Thyroid gland (tissue), 4 donors: ENCODE data around the gene RESP18. TPM values are rescaled to one million over a fixed set of nuclear protein-coding genes. Genes with fewer than 3 reads are reported as not detected.

Experiments used
- DNase-seq, 2 donors: peaks; one replicate each; pipeline ENCODE4 v3.0.0-alpha.2; 2019
- H3K27ac ChIP-seq, 3 donors: fragments of 200-600 bp; sonication (generic); 1 replicate in 2 of 3; 2 replicates in 1 of 3; pipeline ENCODE4 v1.5.1; 2016 to 2019; ENCODE audit warnings: mild to moderate bottlenecking in 1 of 3, moderate library complexity in 1 of 3
- H3K27me3 ChIP-seq: fragments of 200-600 bp; sonication (generic); one replicate; pipeline ENCODE4 v1.5.1; 2019
- H3K36me3 ChIP-seq, 2 donors: fragments of 200-600 bp; sonication (generic); one replicate each; pipeline ENCODE4 v1.5.1; 2016 to 2019
- H3K4me1 ChIP-seq, 2 donors: fragments of 200-600 bp; sonication (generic); one replicate each; pipeline ENCODE4 v1.5.1; 2017 to 2019
- H3K4me3 ChIP-seq, 3 donors: fragments of 200-600 bp; sonication (generic); replicated peaks in 1 of 3; 1 replicate in 2 of 3; 2 replicates in 1 of 3; pipeline ENCODE4 v1.5.1; 2016; ENCODE audit warnings: mild to moderate bottlenecking in 1 of 3
- H3K9me3 ChIP-seq: fragments of 200-600 bp; sonication (generic); one replicate; pipeline ENCODE4 v1.5.1; 2017
- CTCF ChIP-seq, 6 experiments: fragments of 200-600 bp in 3 of 6; fragments of 450-650 bp in 3 of 6; sonication (generic) in 3 of 6; IDR thresholded peaks; one replicate each; pipeline ENCODE4 v1.5.1; 2016 to 2019; ENCODE audit warnings: antibody characterized with exemption in 6 of 6, mild to moderate bottlenecking in 2 of 6, inconsistent platforms in 1 of 6, moderate library complexity in 1 of 6
- POLR2A ChIP-seq, 2 donors: fragments of 450-650 bp; IDR thresholded peaks; one replicate each; pipeline ENCODE4 v1.6.1; 2017; ENCODE audit warnings: antibody characterized with exemption in 2 of 2, mild to moderate bottlenecking in 2 of 2, moderate library complexity in 1 of 2
- WGBS, 2 donors: methylation state at CpG; one replicate each; pipeline ENCODE4 v1.1.5; 2017; 5-methylcytosine and 5-hydroxymethylcytosine counted together
- intact Hi-C: fragments of 100-400 bp; cut with DNase I; formaldehyde crosslinking; loops from one replicate; pipeline ENCODE4 v1.15.1; 2023
- total RNA-seq, 4 donors: library from RNA; depleted of rRNA; stranded (reverse); fragments of >200 nt; gene quantifications; one replicate each; pipeline ENCODE4 v1.2.3, GENCODE V29; 2016

RESP18 gene
- total RNA-seq, 4 donors from 2014 or later: not detected

GRCh38 chr2:219302412-219302968 is 30.1 kb downstream of the RESP18 start:
- DNase-seq: no peak
- no peaks in the 10 kb centered on the region for H3K27me3 ChIP-seq
- H3K9me3 ChIP-seq: no peaks in the 10 kb centered on the region
- no peak for TF ChIP-seq CTCF (IDR thresholded peaks at IDR 0.05)
- no peak for TF ChIP-seq POLR2A (IDR thresholded peaks at IDR 0.05)
- H3K27ac ChIP-seq: no peak overlapping the region
- no peak overlapping the region for H3K4me3 ChIP-seq
- no peaks in the 10 kb centered on the region for H3K36me3 ChIP-seq
- WGBS, 2 donors: 54 to 55% methylated on average over 10 of the region's 11 CpGs
- H3K4me1 ChIP-seq: no peaks in the 10 kb centered on the region
- intact Hi-C loops: no loop called here

GRCh38 chr2:219300022-219300421 is 32.5 kb downstream of the RESP18 start:
- intact Hi-C loops: no loop called here
- H3K4me3 ChIP-seq: no peak overlapping the region
- WGBS, 2 donors: 52 to 60% methylated on average over 5 of the region's 5 CpGs
- no peaks in the 10 kb centered on the region for H3K27me3 ChIP-seq
- peaks cover 2 to 3% of the 10 kb centered on the region in 2 donors for H3K4me1 ChIP-seq
- H3K27ac ChIP-seq: no peak overlapping the region
- H3K9me3 ChIP-seq: no peaks in the 10 kb centered on the region
- DNase-seq: no peak
- no peak for TF ChIP-seq POLR2A (IDR thresholded peaks at IDR 0.05)
- no peak for TF ChIP-seq CTCF (IDR thresholded peaks at IDR 0.05)
- no peaks in the 10 kb centered on the region for H3K36me3 ChIP-seq

- no peaks in the 10 kb centered on the region for H3K9me3 ChIP-seq
- no peak overlapping the region for H3K4me3 ChIP-seq
- no peak overlapping the region for H3K27ac ChIP-seq
- no peaks in the 10 kb centered on the region for H3K27me3 ChIP-seq
- WGBS, 2 donors: 73% methylated on average over 3 to 5 of the region's 6 CpGs
- intact Hi-C loops: loop anchor here (5.0 kb wide), 2 partner anchors 142 to 242 kb away; no protein-coding TSS in a partner anchor
- H3K4me1 ChIP-seq: peaks cover 4 to 7% of the 10 kb centered on the region in 2 donors
- TF ChIP-seq CTCF (IDR thresholded peaks at IDR 0.05): no peak
- TF ChIP-seq POLR2A (IDR thresholded peaks at IDR 0.05): no peak
- no peaks in the 10 kb centered on the region for H3K36me3 ChIP-seq
- no peak for DNase-seq
These were observed 33.2 kb downstream of the RESP18 start for GRCh38 chr2:219299372-219299760.

- Histone ChIP-seq H3K4me3 (no peak overlapping the region), H3K4me1 (peaks cover 4 to 10% of the 10 kb centered on the region in 2 donors), H3K9me3 (no peaks in the 10 kb centered on the region), H3K27me3 (no peaks in the 10 kb centered on the region), H3K36me3 (no peaks in the 10 kb centered on the region), H3K27ac (no peak overlapping the region)
- WGBS, 2 donors: 24 to 32% methylated on average over 11 to 15 of the region's 15 CpGs
- intact Hi-C loops: loop anchor here (5.0 kb wide), 2 partner anchors 142 to 242 kb away; no protein-coding TSS in a partner anchor
- DNase-seq: peak; percentile 86 to 88
- TF ChIP-seq POLR2A (IDR thresholded peaks at IDR 0.05) (peak in 1 of 2 donors; percentile 6), CTCF (IDR thresholded peaks at IDR 0.05) (peak; percentile 89 to 100 (median 98))
These were observed 33.7 kb downstream of the RESP18 start for GRCh38 chr2:219298759-219299371.

GRCh38 chr2:219297766-219298456 is 34.6 kb downstream of the RESP18 start:
- Histone ChIP-seq H3K27ac (no peak overlapping the region), H3K9me3 (no peaks in the 10 kb centered on the region), H3K27me3 (no peaks in the 10 kb centered on the region), H3K4me3 (no peak overlapping the region), H3K4me1 (peaks cover 4 to 10% of the 10 kb centered on the region in 2 donors), H3K36me3 (no peaks in the 10 kb centered on the region)
- no peak for DNase-seq
- WGBS, 2 donors: 81% methylated on average over 8 to 13 of the region's 14 CpGs
- no peak for TF ChIP-seq POLR2A (IDR thresholded peaks at IDR 0.05)
- no peak for TF ChIP-seq CTCF (IDR thresholded peaks at IDR 0.05)
- intact Hi-C loops: loop anchor here (5.0 kb wide), 2 partner anchors 141 to 241 kb away; no protein-coding TSS in a partner anchor
